ENCODE results near the gene CDK19. TPM values are rescaled to one million over a fixed set of nuclear protein-coding genes. Genes with fewer than 3 reads are reported as not detected.

Gene CDK19
- total and polyA plus RNA-seq, 3 donors from 2014 or later: 30.7 to 50.0 (median 31.5) TPM

- Histone ChIP-seq H3K27ac (no peak overlapping the region), H3K4me3 (no peak overlapping the region), H3K27me3 (no peaks in the 10 kb centered on the region), H3K9me3 (no peaks in the 10 kb centered on the region), H3K36me3 (ENCODE audit: low read depth, missing control alignments) (no peaks in the 10 kb centered on the region), H3K4me1 (no peaks in the 10 kb centered on the region)
- DNase-seq: no peak
- 87 to 94% methylated on average over 4 of the region's 4 CpGs for WGBS, 2 donors
- intact Hi-C loops (cut with DNase I; ENCODE audit: low total_unique reads): no loop called here
- TF ChIP-seq POLR2A (IDR thresholded peaks at IDR 0.05): no peak
These were observed 79.6 kb downstream of the CDK19 start for GRCh38 chr6:110735666-110736065.

GRCh38 chr6:110731898-110732297 lies 83.4 kb downstream of the CDK19 start:
- Histone ChIP-seq H3K36me3 (ENCODE audit: low read depth, missing control alignments) (no peaks in the 10 kb centered on the region), H3K27ac (no peak overlapping the region), H3K9me3 (no peaks in the 10 kb centered on the region), H3K4me3 (no peak overlapping the region), H3K27me3 (no peaks in the 10 kb centered on the region), H3K4me1 (no peaks in the 10 kb centered on the region)
- no peak for DNase-seq
- TF ChIP-seq, protein P1, sequence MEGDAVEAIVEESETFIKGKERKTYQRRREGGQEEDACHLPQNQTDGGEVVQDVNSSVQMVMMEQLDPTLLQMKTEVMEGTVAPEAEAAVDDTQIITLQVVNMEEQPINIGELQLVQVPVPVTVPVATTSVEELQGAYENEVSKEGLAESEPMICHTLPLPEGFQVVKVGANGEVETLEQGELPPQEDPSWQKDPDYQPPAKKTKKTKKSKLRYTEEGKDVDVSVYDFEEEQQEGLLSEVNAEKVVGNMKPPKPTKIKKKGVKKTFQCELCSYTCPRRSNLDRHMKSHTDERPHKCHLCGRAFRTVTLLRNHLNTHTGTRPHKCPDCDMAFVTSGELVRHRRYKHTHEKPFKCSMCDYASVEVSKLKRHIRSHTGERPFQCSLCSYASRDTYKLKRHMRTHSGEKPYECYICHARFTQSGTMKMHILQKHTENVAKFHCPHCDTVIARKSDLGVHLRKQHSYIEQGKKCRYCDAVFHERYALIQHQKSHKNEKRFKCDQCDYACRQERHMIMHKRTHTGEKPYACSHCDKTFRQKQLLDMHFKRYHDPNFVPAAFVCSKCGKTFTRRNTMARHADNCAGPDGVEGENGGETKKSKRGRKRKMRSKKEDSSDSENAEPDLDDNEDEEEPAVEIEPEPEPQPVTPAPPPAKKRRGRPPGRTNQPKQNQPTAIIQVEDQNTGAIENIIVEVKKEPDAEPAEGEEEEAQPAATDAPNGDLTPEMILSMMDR (IDR thresholded peaks at IDR 0.05): no peak
- TF ChIP-seq POLR2A (IDR thresholded peaks at IDR 0.05): no peak
- intact Hi-C loops (cut with DNase I; ENCODE audit: low total_unique reads): no loop called here
- WGBS, 2 donors: 96 to 99% methylated on average over 3 of the region's 3 CpGs

- TF ChIP-seq POLR2A (IDR thresholded peaks at IDR 0.05): no peak
- TF ChIP-seq, protein P1 (IDR thresholded peaks at IDR 0.05): no peak
- Histone ChIP-seq H3K27ac (no peak overlapping the region), H3K4me3 (no peak overlapping the region), H3K9me3 (no peaks in the 10 kb centered on the region), H3K36me3 (ENCODE audit: low read depth, missing control alignments) (no peaks in the 10 kb centered on the region), H3K4me1 (no peaks in the 10 kb centered on the region), H3K27me3 (no peaks in the 10 kb centered on the region)
- intact Hi-C loops (cut with DNase I; ENCODE audit: low total_unique reads): no loop called here
- no peak for DNase-seq
- WGBS, 2 donors: 88 to 95% methylated on average over 4 of the region's 4 CpGs
These were observed 84.1 kb downstream of the CDK19 start for GRCh38 chr6:110731196-110731595.

DNA sequence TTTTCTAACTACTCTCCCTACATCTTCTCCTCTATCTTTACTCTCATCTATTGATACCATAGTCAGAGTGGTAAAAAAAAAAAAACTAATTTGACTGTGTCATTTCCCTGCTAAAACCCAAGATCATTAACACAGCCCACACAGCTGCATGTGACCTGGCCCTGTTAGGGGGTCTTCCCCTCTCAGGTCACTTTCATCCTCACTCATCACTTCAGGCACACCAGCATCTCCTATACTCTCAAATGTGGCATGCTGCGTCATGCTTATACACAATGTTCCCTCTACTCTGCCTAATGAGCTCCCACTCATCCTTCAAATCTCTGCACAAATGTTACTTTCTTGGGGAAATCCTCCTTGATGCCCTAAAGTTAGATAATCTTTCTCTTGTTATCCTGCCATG lies 86.8 kb downstream of the CDK19 start:
- WGBS, 2 donors: 71 to 81% methylated on average over 1 of the region's 1 CpG
- intact Hi-C loops (cut with DNase I; ENCODE audit: low total_unique reads): no loop called here
- no peak overlapping the region for H3K4me3 ChIP-seq
- no peaks in the 10 kb centered on the region for H3K4me1 ChIP-seq
- no peaks in the 10 kb centered on the region for H3K27me3 ChIP-seq
- peak; percentile 56 for DNase-seq
- no peak overlapping the region for H3K27ac ChIP-seq
- H3K9me3 ChIP-seq: no peaks in the 10 kb centered on the region
- H3K36me3 ChIP-seq (ENCODE audit: low read depth, missing control alignments): no peaks in the 10 kb centered on the region
- no peak for TF ChIP-seq POLR2A (IDR thresholded peaks at IDR 0.05)
- TF ChIP-seq, protein P1 (IDR thresholded peaks at IDR 0.05): no peak

GRCh38 chr6:110723017-110723416 lies 92.3 kb downstream of the CDK19 start:
- intact Hi-C loops (cut with DNase I; ENCODE audit: low total_unique reads): no loop called here
- no peak overlapping the region for H3K4me3 ChIP-seq
- H3K9me3 ChIP-seq: no peaks in the 10 kb centered on the region
- H3K4me1 ChIP-seq: no peaks in the 10 kb centered on the region
- WGBS, 2 donors: 69 to 87% methylated on average over 3 of the region's 3 CpGs
- no peak overlapping the region for H3K27ac ChIP-seq
- TF ChIP-seq, protein P1 (IDR thresholded peaks at IDR 0.05): no peak
- no peak for TF ChIP-seq POLR2A (IDR thresholded peaks at IDR 0.05)
- DNase-seq: no peak
- no peaks in the 10 kb centered on the region for H3K36me3 ChIP-seq (ENCODE audit: low read depth, missing control alignments)
- no peaks in the 10 kb centered on the region for H3K27me3 ChIP-seq

Measured in testis (tissue), 3 donors.